ENCODE measurements around the gene MTCL1. TPM values are rescaled to one million over a fixed set of nuclear protein-coding genes. Genes with fewer than 3 reads are reported as not detected.

The MTCL1 gene
- total and polyA plus RNA-seq, 2 of the 8 experiments (the other 6 are each of a cell fraction or from before 2014, with no cell fraction given): 16.6 to 60.8 TPM

- Histone ChIP-seq H3K27ac (ENCODE audit: low read depth, low read length) (no peak overlapping the region), H3K4ac (replicated peaks; ENCODE audit: insufficient read length, low read depth, low read length) (no peak overlapping the region), H4K8ac (ENCODE audit: extremely low read depth, insufficient read depth, low read length) (no peak overlapping the region), H3K56ac (replicated peaks; ENCODE audit: insufficient read length, low read depth, low read length) (no peak overlapping the region), H3K23me2 (ENCODE audit: low read depth, low read length) (no peaks in the 10 kb centered on the region), H3K18ac (ENCODE audit: extremely low read depth, low read length) (no peak overlapping the region), H2AFZ (ENCODE audit: low read length) (no peak overlapping the region), H3K23ac (ENCODE audit: insufficient read length) (no peak overlapping the region), H2BK15ac (ENCODE audit: low read length) (no peak overlapping the region), H2BK20ac (ENCODE audit: low read length) (no peak overlapping the region), H2BK5ac (ENCODE audit: low read depth, low read length) (no peak overlapping the region), H2AK5ac (ENCODE audit: low read depth, low read length) (no peak overlapping the region), H4K5ac (ENCODE audit: insufficient read length, low read depth, low read length) (no peak overlapping the region), H3K14ac (ENCODE audit: insufficient read length) (no peak overlapping the region), H2BK120ac (replicated peaks; ENCODE audit: low read depth, low read length) (no peak overlapping the region), H3K4me3 (ENCODE audit: extremely low read depth in 1 of 4, insufficient read depth in 2 of 4, low read depth in 3 of 4, low read length in 4 of 4) (no peak overlapping the region), H3K79me2 (ENCODE audit: control insufficient read depth in 1 of 2, insufficient read depth in 2 of 2, low read length in 2 of 2) (no peaks in the 10 kb centered on the region; a peak in 1 of 4 replicates), H3K4me1 (replicated peaks in 1 of 4; ENCODE audit: control insufficient read depth in 3 of 4, insufficient read depth in 4 of 4, low read length in 3 of 4) (peaks cover 0 to 4% (median 0%) of the 10 kb centered on the region in 4 experiments; a peak in 2 of 7 replicates), H3K4me2 (ENCODE audit: insufficient read depth in 1 of 2, low read depth in 2 of 2, low read length in 2 of 2) (no peak overlapping the region), H3K79me1 (ENCODE audit: low read depth, low read length) (peaks cover 4% of the 10 kb centered on the region), H4K20me1 (replicated peaks in 1 of 2; ENCODE audit: control insufficient read depth in 1 of 2, insufficient read depth in 2 of 2, low read length in 2 of 2) (peaks cover 0 to 3% of the 10 kb centered on the region in 2 experiments), H3K9ac (replicated peaks in 1 of 4; ENCODE audit: extremely low read depth in 1 of 4, low read depth in 3 of 4, low read length in 3 of 4) (no peak overlapping the region), H2BK12ac (ENCODE audit: low read depth, low read length) (no peak overlapping the region), H3K9me3 (ENCODE audit: insufficient read depth in 2 of 2, low read depth in 1 of 2, low read length in 1 of 2) (peaks cover 0 to 5% of the 10 kb centered on the region in 2 experiments; a peak in 2 of 4 replicates), H4K91ac (replicated peaks; ENCODE audit: insufficient read length, low read length) (no peak overlapping the region), H3K36me3 (ENCODE audit: control insufficient read depth in 2 of 4, insufficient read depth in 4 of 4, low read length in 3 of 4) (peaks cover 0 to 16% (median 8%) of the 10 kb centered on the region in 4 experiments; a peak in 6 of 8 replicates), H3K27me3 (replicated peaks in 1 of 4; ENCODE audit: control insufficient read depth in 3 of 4, extremely low read depth in 1 of 4, insufficient read depth in 3 of 4, low read length in 3 of 4) (no peaks in the 10 kb centered on the region; a peak in 1 of 7 replicates)
- 88% methylated on average over 2 of the region's 2 CpGs; no CpG with 5 or more reads in 1 of the 2 experiments for WGBS, 2 experiments (ENCODE audit: extremely low coverage in 1 of 2, insufficient coverage in 1 of 2, insufficient read length in 1 of 2, insufficient replicate concordance in 2 of 2, low coverage in 1 of 2, low lambda C conversion rate in 2 of 2, missing lambda C conversion rate in 1 of 2)
- ChIA-PET CTCF (ENCODE audit: partially characterized antibody) (no interaction called here), POLR2A (ENCODE audit: partially characterized antibody) (no interaction called here)
- FAIRE-seq (no peak), DNase-seq (ENCODE audit: low read depth in 1 of 2, low spot score in 2 of 2) (no peak)
- no peak for TF ChIP-seq EGR1 (IDR thresholded peaks at IDR 0.05; ENCODE audit: borderline replicate concordance, low read depth, low read length)
- no peak for TF ChIP-seq USF2 (IDR thresholded peaks at IDR 0.05; ENCODE audit: low read length)
- no peak for TF ChIP-seq TCF12 (IDR thresholded peaks at IDR 0.05; ENCODE audit: low read depth, low read length)
- no peak for TF ChIP-seq EZH2 (IDR thresholded peaks at IDR 0.05; ENCODE audit: low read depth, low read length, severe bottlenecking)
- no peak for TF ChIP-seq RFX5 (IDR thresholded peaks at IDR 0.05; ENCODE audit: borderline replicate concordance, low read depth, low read length)
- no peak for TF ChIP-seq CBX5 (IDR thresholded peaks at IDR 0.05; ENCODE audit: low read depth, low read length)
- no peak for TF ChIP-seq RBBP5 (IDR thresholded peaks at IDR 0.05; ENCODE audit: borderline replicate concordance, low read depth, low read length)
- no peak for TF ChIP-seq CEBPB (IDR thresholded peaks at IDR 0.05; ENCODE audit: low read depth, low read length)
- no peak for TF ChIP-seq CTCF (IDR thresholded peaks at IDR 0.05; ENCODE audit: control extremely low read depth in 1 of 3, insufficient read depth in 1 of 3, low read depth in 1 of 3, low read length in 3 of 3)
- TF ChIP-seq SAP30 (IDR thresholded peaks at IDR 0.05; ENCODE audit: insufficient read depth, insufficient replicate concordance, low read length): no peak
Measured at GRCh38 chr18:8760984-8761383, 55.6 kb downstream of the MTCL1 start.
